OCI-LY1 (cell line): ENCODE measurements around the gene SLC12A6.
A peak's percentile ranks its signal among the peaks of the same experiment; 100 is the strongest.

Experiments used
- H2AFZ ChIP-seq: fragments of 200-600 bp; sonication (generic), shearing (Covaris generic); 2 replicates; pipeline ENCODE4 v1.6.0; 2014; ENCODE audit warnings: antibody characterized with exemption, mild to moderate bottlenecking, low read length
- H3F3A ChIP-seq: fragments of 200-600 bp; sonication (generic), shearing (Covaris generic); 2 replicates; pipeline ENCODE4 v1.6.0; 2014; ENCODE audit warnings: mild to moderate bottlenecking, antibody characterized with exemption, low read length, moderate library complexity; ENCODE audit not compliant: insufficient read depth
- H3K27ac ChIP-seq: fragments of 200-600 bp; sonication (generic); 2 replicates; pipeline ENCODE4 v1.5.1; 2014; ENCODE audit warnings: low read length, mixed run types, mild to moderate bottlenecking, low read depth; ENCODE audit not compliant: poor library complexity, severe bottlenecking
- H3K27me3 ChIP-seq: fragments of 200-600 bp; sonication (generic); 2 replicates; pipeline ENCODE4 v1.6.0; 2014; ENCODE audit warnings: antibody characterized with exemption, mild to moderate bottlenecking, low read length, moderate library complexity; ENCODE audit not compliant: insufficient read depth
- H3K36me3 ChIP-seq: fragments of 200-600 bp; sonication (generic); 2 replicates; pipeline ENCODE4 v1.6.1; 2014; ENCODE audit warnings: mild to moderate bottlenecking, antibody characterized with exemption, low read length, moderate library complexity, mixed read lengths; ENCODE audit not compliant: insufficient read depth
- H3K4me1 ChIP-seq: fragments of 200-600 bp; sonication (generic); 2 replicates; pipeline ENCODE4 v1.5.1; 2014; ENCODE audit warnings: mild to moderate bottlenecking, low read length, moderate library complexity; ENCODE audit not compliant: insufficient read depth, severe bottlenecking
- H3K4me2 ChIP-seq: fragments of 200-600 bp; sonication (generic), shearing (Covaris generic); 2 replicates; pipeline ENCODE4 v1.6.1; 2014; ENCODE audit warnings: low read length
- H3K4me3 ChIP-seq: fragments of 200-600 bp; sonication (generic); 2 replicates; pipeline ENCODE4 v1.5.1; 2014; ENCODE audit warnings: low read length, low read depth, mild to moderate bottlenecking, mixed read lengths; ENCODE audit not compliant: poor library complexity, severe bottlenecking
- H3K79me2 ChIP-seq: fragments of 200-600 bp; shearing (Covaris generic); 2 replicates; pipeline ENCODE4 v1.6.1; 2016; ENCODE audit warnings: mixed run types, low read length, mixed read lengths; ENCODE audit not compliant: insufficient read depth
- H3K9ac ChIP-seq: fragments of 200-600 bp; sonication (generic), shearing (Covaris generic); 2 replicates; pipeline ENCODE4 v1.6.1; 2014; ENCODE audit warnings: mild to moderate bottlenecking, low read length, mixed read lengths
- H3K9me2 ChIP-seq: fragments of 200-600 bp; sonication (generic), shearing (Covaris generic); 2 replicates; pipeline ENCODE4 v1.6.1; 2014; ENCODE audit warnings: low read depth, mild to moderate bottlenecking, low read length, mixed read lengths
- H3K9me3 ChIP-seq: fragments of 200-600 bp; shearing (Covaris generic); 2 replicates; pipeline ENCODE4 v1.6.1; 2014; ENCODE audit warnings: low read length, mixed read lengths
- H4K20me1 ChIP-seq: fragments of 200-600 bp; sonication (generic), shearing (Covaris generic); 2 replicates; pipeline ENCODE4 v1.6.0; 2016; ENCODE audit warnings: mild to moderate bottlenecking, low read length; ENCODE audit not compliant: insufficient read depth
- EZH2 ChIP-seq: fragments of 200-600 bp; sonication (generic), shearing (Covaris generic); IDR thresholded peaks from 2 replicates; pipeline ENCODE4 v1.8.0; 2017; ENCODE audit warnings: borderline replicate concordance, mixed run types, mild to moderate bottlenecking, antibody characterized with exemption, low read length, moderate library complexity, mixed read lengths
- TF ChIP-seq, protein P1 (sequence below): fragments of 200-600 bp; sonication (generic), shearing (Covaris generic); IDR thresholded peaks from 2 replicates; pipeline ENCODE4 v1.5.1; 2017; ENCODE audit warnings: mild to moderate bottlenecking, antibody characterized with exemption, low read length, moderate library complexity, mixed read lengths

SLC12A6 gene

GRCh38 chr15:34213690-34214089 lies 123.9 kb downstream of the SLC12A6 start:
- Histone ChIP-seq H3K79me2 (peaks cover 6% of the 10 kb centered on the region), H3K27me3 (no peaks in the 10 kb centered on the region), H3F3A (no peaks in the 10 kb centered on the region), H3K4me3 (no peak overlapping the region), H3K9ac (no peak overlapping the region), H3K9me2 (no peaks in the 10 kb centered on the region), H2AFZ (no peak overlapping the region), H3K36me3 (no peaks in the 10 kb centered on the region), H3K4me2 (no peak overlapping the region), H3K27ac (no peak overlapping the region), H3K4me1 (peaks cover 6% of the 10 kb centered on the region), H4K20me1 (no peaks in the 10 kb centered on the region), H3K9me3 (no peaks in the 10 kb centered on the region)
- TF ChIP-seq EZH2: no peak
- TF ChIP-seq, protein P1, sequence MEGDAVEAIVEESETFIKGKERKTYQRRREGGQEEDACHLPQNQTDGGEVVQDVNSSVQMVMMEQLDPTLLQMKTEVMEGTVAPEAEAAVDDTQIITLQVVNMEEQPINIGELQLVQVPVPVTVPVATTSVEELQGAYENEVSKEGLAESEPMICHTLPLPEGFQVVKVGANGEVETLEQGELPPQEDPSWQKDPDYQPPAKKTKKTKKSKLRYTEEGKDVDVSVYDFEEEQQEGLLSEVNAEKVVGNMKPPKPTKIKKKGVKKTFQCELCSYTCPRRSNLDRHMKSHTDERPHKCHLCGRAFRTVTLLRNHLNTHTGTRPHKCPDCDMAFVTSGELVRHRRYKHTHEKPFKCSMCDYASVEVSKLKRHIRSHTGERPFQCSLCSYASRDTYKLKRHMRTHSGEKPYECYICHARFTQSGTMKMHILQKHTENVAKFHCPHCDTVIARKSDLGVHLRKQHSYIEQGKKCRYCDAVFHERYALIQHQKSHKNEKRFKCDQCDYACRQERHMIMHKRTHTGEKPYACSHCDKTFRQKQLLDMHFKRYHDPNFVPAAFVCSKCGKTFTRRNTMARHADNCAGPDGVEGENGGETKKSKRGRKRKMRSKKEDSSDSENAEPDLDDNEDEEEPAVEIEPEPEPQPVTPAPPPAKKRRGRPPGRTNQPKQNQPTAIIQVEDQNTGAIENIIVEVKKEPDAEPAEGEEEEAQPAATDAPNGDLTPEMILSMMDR: no peak

DNA sequence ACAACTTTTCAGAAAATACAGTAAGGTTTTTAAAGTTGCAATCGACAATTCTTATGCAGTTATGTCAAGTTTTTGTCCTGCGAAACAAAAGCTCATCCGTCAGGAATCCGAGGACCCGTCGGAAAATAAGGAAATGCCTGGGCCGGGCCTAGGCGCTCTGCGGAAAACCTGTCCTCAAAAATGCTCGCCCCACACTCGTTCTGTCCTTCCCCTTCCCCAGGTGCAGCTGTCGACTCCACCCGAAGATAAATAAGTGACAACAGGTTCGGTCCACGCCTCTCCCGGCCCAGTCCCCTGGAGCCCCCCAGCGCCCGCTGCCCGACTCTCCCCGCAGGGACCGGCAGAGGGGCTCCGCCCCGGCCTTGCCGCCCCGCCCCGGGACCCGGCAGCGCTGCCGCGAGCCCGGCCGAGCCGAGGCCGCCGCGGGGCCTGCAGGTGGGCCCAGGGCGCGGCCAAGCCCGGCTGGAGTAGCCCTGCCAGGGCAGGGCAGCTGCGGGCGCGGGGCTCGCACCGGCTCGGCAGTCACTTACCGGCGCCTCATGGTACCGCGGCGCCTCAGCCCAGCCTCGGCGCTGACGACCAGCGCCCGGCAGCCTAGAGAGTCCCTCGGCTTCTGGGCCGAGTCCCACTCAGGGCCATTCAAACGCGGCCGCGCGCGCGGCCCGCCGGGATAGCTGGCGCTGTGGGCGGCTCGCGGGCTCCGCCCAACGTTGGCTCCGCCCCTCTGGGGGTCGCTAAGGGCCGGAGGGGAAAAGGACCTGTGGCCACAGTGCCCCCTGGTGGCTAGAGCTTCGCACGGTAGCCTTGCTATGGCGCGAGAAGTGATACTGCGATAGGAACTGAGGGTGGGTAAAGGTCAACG lies 127.9 kb downstream of the SLC12A6 start, which contains the start of gene KATNBL1:
TSS of gene KATNBL1 (minus strand) at position 676 of the 862 bp plus-strand sequence. CDS start 46,420 bp downstream, outside the sequence.
- Histone ChIP-seq H3F3A (no peaks in the 10 kb centered on the region), H3K27ac (peak within 1 kb of the TSS; percentile 12), H3K36me3 (no peaks in the 10 kb centered on the region), H3K9me2 (no peaks in the 10 kb centered on the region), H3K27me3 (no peaks in the 10 kb centered on the region), H3K4me2 (peak within 1 kb of the TSS; percentile 73), H3K9ac (peak within 1 kb of the TSS; percentile 78), H4K20me1 (no peaks in the 10 kb centered on the region), H3K4me3 (peak within 1 kb of the TSS; percentile 78), H3K79me2 (peaks cover 13% of the 10 kb centered on the region), H2AFZ (0 out of 2 replicates have a peak within 1 kb of the TSS, but pooled peaks have one; percentile 10), H3K4me1 (peaks cover 13% of the 10 kb centered on the region), H3K9me3 (no peaks in the 10 kb centered on the region)
- no peak for TF ChIP-seq EZH2
- TF ChIP-seq, protein P1: peak; percentile 91

DNA sequence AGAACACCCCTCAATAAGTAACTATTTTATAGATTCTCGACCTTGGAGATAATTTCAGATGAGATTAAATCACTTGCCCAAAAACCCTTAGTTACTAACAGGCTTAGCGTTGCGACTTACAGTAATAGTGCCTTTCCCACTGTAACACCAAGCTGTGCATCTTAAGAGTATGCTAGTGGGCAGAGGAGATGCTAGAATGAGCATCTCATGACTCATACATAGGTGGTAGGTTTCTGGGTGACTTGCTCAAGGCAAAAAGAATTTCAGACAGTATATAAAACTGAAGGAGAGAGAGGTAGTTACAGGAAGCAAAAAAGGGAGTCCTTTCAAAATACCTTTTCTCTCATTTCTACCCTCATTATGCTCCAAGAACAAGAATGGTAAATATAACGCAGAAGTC lies 131.6 kb downstream of the SLC12A6 start:
- Histone ChIP-seq H2AFZ (no peak overlapping the region), H3K4me3 (no peak overlapping the region), H3F3A (no peaks in the 10 kb centered on the region), H3K36me3 (no peaks in the 10 kb centered on the region), H3K27me3 (no peaks in the 10 kb centered on the region), H4K20me1 (no peaks in the 10 kb centered on the region), H3K27ac (no peak overlapping the region), H3K9me3 (0 out of 2 replicates have a peak, but pooled peaks cover 3% of the 10 kb centered on the region), H3K79me2 (peaks cover 17% of the 10 kb centered on the region), H3K9me2 (no peaks in the 10 kb centered on the region), H3K4me2 (no peak overlapping the region), H3K4me1 (peaks cover 13% of the 10 kb centered on the region), H3K9ac (no peak overlapping the region)
- TF ChIP-seq, protein P1: no peak
- TF ChIP-seq EZH2: no peak
